ENCODE data around the gene EXOSC9.

EXOSC9 gene

DNA sequence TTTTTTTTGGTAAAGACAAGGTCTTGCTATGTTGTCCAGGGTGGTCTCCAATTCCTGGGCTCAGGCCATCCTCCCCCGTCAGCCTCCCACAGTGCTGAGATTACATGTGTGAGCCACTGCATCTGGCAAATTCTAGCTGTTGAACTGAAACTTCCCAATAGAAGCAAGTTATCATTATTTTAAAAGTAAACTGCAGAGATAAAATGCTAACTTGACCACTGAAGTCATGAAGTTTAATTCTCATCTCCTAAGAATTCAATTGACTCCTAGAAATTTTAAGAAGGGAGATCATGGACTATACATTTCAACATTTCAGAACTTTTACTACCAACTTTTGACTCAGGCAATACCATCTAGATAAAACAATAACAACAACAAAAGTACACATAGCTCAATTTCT lies 11.7 kb upstream of the EXOSC9 start:
- DNase-seq: no peak

DNA sequence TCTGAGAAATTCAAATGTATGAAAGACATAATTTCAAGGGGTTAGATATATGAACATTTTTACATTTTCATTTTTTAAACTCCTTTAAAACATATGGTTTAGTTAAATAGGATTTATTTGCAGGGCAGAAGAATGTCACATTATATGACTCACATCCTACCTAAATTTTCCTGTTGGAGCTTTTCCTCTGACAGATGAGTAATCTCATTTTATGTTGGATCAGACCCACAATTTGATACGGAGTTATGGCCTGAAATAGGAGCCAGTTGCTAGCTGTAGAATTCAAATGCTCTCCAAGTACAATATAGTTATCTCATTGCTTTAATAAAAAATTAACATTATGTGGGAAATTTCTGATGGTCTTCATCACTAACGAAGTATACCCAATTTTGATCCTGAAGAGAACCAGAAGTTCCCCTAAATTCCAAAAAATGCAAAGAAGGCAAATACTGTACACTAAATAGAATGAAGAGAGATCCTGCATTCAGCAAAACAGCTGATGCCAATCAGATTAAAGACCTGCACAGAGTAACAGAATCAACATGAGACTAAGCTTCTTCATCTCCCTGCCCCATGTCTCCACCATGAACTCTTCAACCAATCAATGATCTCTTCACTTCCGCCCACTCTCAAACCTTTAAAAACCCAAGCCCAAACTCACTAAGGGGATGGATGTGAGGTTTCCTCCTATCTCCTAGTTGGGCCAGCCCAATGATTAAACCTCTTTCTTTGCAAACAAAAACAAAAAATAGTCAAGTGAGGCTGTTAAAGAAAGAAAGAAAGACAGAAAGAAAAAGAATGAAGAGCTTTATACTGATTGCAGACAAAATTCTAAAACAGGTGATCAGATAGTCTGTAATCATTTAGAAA lies 10.9 kb upstream of the EXOSC9 start:
- no peak for DNase-seq

DNA sequence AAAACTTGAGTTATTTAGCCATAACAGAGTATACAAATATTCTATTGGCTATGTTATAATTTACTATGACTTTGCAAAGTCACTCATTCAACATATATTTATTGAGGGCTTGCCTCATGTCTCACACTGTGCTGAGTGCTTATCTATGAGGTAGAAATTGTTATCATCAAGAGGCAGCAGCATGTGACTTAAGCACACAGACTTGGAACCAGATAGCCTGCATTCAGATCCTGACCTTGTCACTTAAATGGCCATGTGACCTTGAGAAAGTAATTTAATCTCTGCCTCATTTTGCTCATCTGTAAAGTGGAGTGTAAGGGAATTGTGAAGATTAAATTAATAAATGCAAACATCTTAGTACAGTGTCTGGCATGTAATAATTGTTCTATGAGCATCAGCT lies 10.1 kb upstream of the EXOSC9 start:
- DNase-seq: no peak

DNA sequence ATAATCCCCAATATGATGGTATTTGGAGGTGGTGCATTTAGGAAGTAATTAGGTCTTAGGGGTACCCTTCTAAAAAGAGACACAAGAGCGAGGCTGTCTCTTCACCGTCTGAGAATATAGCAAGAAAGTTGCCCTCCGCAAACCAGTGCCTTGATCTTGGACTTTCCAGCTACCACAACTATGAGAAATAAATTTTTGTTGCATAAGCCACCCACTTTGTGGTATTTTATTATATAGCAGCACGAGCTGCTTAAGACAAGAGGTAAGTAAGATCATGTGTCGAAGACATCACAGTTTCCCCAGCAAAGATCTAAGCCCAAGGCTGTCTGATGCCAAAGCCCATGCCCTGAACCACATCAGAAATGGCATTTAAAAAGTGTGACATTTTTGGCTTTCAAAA lies 9.6 kb upstream of the EXOSC9 start:
- no peak for DNase-seq

DNA sequence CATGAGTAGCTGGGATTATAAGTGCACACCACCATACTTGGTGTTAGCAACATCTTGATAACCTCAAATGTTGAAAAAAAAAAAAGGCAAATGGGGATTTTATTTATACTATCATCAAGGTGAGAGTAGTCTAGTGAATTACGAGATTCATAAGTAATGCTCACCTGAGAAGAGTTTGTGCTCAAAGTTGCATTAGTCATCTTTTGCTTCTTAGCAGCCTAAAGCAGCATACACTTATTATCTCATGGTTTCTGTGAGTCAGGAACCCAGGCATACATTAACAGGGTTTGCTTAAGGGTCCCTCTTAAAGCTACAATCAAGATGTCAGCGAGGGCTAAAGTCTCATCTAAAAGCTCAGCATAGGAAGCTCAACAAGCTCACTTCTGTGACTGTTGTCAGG lies 8.2 kb upstream of the EXOSC9 start:
- no peak for DNase-seq

DNA sequence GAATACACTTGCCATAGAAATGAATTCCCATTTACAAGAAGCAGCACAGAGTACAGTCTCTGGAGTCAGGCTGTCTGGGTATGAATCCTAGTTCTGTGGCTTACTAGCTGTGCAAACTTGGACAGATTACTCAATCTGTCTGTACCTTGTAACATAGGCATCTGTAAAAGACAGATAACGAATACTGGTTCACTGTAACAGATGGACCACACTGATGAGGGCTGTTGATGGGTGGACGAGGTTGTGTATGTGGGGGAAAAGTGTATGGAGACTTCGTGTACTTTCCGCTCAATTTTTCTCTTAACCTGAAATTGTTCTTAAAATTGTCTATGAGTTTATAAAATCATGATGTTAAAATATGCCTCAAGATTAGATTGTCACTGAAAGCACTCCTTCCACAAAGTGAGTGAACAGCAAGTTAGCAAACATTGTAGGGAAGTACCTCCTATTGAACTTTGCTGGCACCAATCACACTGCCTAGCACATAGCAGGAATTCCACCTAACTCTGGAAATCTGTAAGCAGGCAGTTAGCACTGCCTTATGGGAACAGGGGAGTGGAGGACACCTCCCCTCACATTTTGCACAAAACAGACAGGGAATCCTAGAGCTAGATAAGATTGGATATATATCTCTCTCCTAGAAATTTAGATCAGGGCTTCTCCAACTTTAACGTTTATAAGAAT lies 6.5 kb upstream of the EXOSC9 start:
- DNase-seq: no peak

DNA sequence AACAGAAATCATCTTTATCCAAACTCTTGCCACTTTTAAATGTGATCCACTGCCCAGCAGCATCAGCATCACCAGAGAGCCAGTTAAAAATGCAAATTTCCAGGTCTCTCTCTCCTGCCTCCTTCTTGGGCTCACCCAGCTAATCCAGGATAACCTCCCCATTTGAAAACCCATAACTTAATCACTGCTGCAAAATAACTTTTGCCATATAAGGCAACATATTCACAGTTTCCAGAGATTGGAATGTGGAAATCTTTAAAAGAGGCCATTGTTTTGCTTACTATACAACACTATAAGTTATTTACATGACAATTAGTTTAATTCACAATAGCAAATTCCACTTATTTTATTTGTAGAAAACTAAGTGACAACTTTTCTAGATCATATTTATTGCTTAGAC lies 4.8 kb upstream of the EXOSC9 start:
- no peak for DNase-seq

DNA sequence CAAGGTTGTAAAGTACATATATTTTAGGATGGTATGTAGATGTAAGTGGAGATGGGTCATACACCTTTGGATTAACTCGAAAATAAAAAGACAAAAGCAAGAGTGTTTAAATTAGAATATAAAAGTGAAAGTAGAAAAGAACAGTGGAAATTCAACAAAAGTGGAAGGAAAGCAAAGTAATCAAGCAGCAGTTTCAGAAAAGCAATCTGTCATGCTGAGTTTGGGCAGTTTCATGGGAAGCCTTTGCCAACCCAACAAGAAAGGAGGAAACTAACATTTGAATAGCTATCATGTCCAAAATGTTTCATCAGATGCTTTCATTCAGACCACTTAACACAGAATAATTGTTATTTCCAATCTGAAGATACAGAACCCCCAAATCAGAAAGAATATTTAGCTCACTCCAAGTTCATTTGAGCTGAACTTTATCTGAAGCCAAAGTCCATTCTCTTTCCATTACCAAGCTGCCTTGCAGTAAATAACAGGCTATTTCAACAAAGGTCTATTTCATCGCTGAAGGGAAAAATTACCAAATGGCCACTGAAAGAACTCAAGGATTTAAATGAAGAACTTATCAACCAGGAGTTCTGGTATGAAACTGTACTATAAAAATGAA lies 1.8 kb upstream of the EXOSC9 start:
- no peak for DNase-seq

DNA sequence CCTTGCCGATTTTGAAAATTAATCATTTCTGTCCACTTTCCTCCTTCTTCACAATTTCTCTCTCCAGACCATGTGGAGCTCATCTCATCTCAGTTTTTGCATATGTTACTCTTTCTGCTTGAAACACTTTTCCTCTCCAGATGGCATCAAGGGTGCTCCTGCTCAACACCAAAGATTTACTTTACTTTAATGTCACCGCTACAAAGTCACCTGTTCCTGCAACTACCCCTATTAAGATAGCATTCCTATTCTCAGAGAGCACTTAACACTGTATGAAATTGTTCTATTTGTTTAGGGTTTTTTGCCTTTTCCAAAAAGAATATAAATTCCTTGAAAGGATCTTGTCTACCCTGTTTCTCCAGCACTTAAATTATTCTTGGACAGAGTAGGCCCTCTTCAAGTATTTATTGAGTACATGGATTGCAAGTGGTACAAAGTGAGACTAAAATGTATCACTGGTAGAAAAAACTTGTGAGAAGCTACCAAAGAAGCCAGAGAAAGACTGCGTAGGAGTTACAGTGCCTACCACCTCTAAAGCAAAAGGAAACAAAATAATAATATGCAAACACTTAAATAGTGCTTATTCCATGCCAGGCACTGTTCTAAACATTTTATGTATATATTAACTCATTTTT lies 1.1 kb upstream of the EXOSC9 start:
- DNase-seq: no peak

DNA sequence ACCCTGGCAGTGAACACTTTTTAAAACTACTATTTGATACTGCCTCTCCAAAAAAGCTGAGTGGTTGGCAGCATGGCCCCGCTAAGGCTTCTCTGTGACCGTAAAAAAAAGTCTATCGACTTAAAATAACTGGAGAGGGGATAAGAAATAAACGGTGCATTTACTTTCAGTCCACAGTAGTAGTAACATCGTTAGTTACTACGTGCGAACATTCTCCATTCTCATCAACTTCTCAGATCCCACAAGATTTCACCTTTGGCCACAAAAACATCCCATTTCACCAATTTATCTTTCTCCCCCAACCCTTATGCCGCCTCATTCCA lies 524 bp upstream of the EXOSC9 start:
- no peak for DNase-seq

DNA sequence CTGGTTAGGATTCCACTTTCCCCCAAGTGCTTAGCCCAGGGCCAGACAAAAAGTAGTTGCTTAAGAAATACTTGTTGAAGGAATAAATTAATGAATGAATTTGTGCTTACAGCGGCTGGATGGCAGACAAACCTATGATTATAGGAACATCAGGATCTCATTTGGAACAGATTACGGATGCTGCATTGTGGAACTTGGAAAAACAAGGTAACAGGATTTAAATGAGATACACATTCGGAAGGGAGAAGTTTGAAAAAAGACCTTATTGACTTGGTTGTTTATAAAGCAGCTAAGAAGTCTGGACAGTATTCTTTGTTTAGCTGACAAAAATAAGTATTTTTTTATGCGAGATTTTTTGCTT lies 572 bp downstream of the EXOSC9 start:
- DNase-seq: no peak

DNA sequence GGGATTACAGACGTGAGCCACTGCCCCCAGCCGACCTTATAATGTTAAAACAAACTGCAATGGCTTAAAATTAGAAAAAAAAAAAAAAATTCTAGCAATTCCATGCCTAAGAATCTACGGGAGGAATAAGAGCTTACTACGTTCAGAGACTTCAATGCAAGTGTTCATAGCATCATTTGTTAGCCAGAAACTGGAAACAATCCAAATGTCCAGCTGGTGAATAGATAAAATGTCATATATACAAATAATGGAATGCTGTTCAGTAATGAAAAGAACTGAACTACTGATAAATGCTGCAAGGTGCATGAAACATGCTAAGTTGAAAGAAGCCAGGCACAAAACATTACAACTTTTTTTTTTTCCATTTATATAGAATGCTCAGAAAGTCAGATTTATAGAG lies 5.3 kb downstream of the EXOSC9 start:
- no peak for DNase-seq

DNA sequence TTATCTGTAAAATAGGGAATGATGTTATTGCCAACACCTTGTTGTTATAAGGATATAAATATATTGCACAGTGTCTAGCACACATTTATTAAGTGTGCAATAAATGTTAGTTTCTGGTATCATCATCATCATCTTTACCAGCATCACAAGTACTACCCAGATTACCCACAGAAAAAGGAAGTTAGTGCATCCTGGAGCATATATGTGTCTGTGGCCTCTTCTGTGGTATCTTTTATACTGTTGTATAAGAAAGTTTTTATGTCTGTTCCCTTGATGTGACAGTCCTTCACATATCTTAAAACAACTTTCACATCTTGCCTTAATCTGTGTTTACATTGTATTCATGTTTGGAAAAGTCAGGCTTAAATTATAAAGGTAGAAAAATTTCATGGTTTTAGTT lies 10.0 kb downstream of the EXOSC9 start:
- DNase-seq: no peak

DNA sequence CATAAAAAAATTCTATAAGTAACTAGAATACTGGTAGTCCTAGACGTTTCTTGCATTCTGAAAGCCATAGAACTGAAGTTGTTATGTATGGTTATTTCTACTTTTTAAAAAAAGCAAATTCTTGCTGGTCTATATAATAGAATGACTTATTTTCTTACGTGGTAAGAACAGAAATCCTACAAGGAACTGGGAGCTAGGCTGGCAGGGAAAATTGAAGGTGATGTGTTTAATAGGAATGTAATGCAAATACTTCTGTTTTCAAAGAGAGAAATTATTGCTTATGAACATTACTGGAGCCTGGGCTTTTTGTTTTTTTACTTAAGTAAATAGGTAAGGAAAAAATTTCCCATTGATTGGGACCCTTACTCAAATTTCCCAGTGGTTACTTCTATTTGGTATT lies 13.6 kb downstream of the EXOSC9 start:
- no peak for DNase-seq

DNA sequence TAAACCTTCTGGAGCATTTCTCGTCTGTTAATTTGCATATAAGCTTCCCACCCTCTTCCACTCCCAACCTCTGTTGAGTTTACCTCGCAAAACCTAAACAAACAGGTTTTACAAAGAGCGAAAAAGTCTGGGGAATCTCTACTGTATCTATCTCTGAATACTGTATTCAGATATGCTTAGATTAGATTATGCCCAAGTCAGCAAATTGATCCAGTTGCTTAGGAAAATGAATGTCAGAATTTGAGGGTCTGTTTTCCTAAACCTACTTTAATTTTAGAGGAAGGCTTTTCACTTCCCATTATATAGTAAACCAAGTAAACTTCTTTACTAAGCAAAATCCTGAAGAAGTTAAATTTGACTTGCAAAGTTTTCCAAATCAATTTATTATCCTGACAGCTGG lies 15.9 kb downstream of the EXOSC9 start:
- DNase-seq: no peak

DNA sequence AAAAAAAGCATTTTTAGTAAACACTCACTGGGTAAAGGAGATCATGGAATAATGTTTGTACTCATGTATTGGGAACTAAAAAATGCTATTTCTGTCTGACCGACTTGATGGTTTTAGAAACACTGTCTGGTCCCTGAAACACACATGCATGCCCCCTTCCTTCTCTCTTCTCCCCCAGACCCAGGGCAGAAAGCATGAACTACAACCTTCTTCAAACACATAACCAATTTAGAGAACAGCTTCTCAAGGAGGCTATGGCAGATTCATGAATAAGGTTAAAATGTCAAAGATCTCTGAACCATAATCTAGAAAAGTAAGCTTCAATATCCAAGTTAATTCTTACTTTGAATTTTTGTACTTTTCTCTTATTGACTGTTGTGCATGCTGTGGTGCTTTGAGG lies 16.6 kb downstream of the EXOSC9 start:
- no peak for DNase-seq

DNA sequence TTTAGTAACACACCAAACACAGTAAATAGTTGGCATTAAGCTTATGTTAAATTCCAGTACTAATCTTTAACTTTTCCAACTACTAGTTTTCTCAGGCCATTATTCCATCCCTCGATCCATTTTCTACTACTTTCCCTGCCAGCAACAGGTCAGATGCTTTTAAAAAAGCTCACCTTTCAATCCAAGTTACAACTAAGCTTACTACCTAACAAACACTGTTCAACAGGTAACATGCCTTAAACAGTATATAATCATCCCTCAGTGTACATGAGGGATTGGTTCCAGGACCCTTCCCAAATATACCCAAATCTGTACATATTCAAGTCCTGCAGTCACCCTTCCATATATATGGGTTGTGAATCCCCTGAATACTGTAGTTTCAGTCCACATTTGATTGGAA lies 17.1 kb downstream of the EXOSC9 start:
- DNase-seq: no peak

DNA sequence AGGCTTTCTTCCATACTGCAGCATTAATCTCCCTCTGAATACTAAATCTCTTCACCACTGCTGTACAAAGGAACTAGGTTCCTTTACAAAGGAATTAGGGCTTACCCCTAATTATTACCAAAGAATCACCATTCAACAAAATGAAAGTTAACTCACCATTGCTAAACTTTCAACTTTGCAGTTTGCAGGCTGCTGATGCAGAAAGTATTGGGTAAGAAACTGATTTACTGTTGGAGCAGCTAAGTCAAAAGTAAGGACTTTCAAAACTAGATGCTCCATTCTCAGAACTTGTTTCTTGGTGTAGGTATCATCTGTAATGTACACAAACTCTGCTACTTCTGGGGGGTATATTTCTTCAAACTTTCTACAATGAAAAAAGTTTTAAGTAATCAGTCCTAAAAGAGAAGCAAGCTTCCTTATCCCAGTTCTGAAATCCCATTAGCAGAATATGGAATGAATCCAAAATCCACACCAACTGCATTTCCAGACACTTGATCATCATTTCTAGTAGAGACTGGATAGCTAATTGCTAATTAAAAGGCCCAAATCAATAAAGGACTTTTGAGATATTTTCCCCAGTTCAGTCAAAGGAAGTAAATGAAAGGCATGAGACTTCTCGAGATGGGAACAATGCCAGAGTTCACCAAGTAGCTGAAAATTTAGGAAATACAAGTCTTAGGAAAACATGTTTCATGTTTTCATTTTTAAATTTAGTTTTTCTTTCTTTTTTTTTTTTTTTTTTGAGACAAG lies 18.3 kb downstream of the EXOSC9 start:
- no peak for DNase-seq

DNA sequence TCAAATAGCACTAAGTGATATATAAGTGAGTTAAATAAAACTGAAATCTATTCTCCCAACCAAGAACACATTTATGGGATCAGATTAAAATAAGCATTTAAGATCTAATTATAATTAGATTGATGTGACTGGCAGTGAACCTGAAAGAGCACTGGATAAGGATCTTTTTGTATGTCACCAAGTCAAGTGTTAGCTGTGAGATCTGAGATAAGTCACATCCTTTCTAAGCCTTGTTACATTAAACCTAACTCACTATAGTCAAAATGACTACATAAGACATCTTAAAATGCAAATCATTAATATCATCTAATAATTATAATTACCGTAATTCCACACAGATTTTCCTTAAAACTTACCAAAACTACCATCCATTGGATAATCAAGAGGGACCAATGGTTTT lies 20.9 kb downstream of the EXOSC9 start:
- DNase-seq: no peak

DNA sequence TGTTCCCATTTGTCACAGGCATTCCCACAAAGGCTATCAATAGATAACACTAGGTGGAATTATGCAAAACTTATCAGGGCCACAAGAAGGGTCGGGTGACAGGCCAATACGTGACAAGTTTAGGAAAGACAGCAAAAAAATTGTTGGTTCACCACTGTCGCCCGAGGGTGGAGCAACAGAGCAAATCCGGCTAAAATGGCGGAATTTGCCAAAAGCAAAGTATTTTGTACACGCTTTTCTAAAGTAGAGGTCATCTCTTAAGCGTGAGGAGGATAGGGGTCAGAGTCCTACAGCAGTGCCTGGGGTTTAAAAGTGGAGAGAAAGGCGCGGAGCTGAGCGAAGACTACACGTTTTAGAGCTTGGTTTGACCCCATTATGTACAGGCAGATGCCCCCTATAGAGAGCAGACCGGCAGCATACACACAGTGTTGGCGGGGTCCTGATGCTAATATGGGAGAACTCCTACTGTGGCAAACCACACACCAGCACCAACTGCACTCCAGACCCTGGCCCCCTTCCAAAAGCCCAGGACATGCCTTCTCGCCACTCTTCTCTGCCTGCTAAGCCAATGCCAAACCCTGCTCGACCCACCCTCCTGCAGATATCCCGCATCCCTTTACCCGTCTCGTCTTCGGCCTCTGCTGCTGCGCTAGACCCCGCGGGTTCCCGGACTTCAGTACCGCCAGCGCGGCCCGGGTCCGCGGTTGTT lies 21.8 kb downstream of the EXOSC9 start:
- peak; percentile 6 to 41 for DNase-seq

DNA sequence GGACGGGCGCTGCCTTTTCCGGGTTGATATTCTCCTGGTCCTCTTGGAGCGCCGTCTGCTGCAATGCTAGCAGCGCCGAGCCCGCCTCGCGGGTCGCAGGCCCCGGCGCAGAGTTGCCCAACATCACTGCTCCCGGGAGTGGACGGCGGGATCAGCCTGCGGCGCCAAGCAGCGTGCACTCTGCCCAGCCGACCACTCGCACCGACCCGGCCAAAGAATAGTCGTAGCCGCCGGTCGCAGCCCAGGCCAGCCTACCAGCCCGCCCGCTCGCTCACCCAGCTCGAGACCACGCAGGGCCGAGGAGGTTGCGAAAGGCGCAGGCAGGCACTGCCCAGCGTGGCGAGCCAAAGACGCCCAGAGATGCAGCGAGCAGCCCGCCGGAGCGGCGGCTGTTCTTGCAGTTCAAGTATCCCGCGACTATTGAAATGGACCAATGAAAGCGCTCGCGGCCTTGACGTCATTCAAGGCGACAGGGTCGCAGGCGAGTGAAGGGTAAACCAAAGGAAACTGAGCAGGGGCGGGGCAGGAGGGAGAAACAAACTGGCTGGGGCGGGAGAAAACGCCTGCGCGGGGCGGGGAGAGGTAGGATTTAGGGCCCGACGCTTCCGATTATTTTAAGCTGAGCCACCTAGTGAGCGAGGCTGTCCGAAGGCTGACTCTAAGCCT lies 22.5 kb downstream of the EXOSC9 start, which contains the start of gene CCNA2:
Gene CCNA2 (minus strand): TSS at position 379 of the 666 bp plus-strand sequence. CDS start 255 bp downstream, at position 124.
- DNase-seq: peak; percentile 94 to 96

DNA sequence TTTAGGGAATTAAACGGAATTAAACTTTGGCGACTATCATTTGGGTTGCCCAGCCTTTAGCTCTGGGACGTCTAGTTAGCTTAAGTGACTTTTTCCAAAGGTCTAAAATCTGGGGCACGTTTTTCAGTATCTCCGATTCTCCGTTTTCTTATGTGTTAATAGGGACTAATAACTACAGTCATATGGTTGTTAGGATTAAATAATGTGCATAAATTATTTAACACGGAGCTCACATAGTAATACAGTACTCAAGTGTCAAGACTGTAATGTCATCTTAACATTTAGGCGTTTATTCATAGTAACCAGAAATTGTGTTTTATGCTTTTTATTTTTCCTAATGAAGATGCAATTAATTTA lies 23.0 kb downstream of the EXOSC9 start:
- DNase-seq: no peak

Data from CD4-positive, alpha-beta T cell treated with Interleukin-1 beta for 1 hour (primary cell).